Amygdala (tissue), 56 donors: Measurements from ENCODE around the gene PSTPIP1.
"Not testable (repeated sequence)": the region's sequence is repeated elsewhere in the genome, so short reads cannot be mapped to it uniquely, and the experiment has no call there.

ENCODE experiments used
- DNase-seq, 56 donors: peaks; one replicate each; lab custom pipeline; 2025; lab: John Stamatoyannopoulos, UW

Gene PSTPIP1

GRCh38 chr15:76994971-76995945 lies at the start of gene PSTPIP1:
Gene PSTPIP1, plus strand, starts transcription at chr15:76995126. Its CDS starts 448 bp downstream, at chr15:76995574.
- peak in 37 of 56 donors; percentile 15 to 79 (median 45) for DNase-seq

- no peak for DNase-seq
Observed at GRCh38 chr15:76945494-76946093, 49.3 kb upstream of the PSTPIP1 start.

- DNase-seq = no peak
Observed at GRCh38 chr15:76947454-76947853, 47.5 kb upstream of the PSTPIP1 start.

GRCh38 chr15:76951220-76951619 lies 43.7 kb upstream of the PSTPIP1 start:
- peak in 2 of 56 donors; percentile 10 to 16 for DNase-seq

GRCh38 chr15:76953913-76954312 lies 41.0 kb upstream of the PSTPIP1 start:
- DNase-seq = no peak

- DNase-seq = peak in 9 of 56 donors; percentile 11 to 50 (median 27)
Observed at GRCh38 chr15:76954744-76955143, 40.2 kb upstream of the PSTPIP1 start.

- no peak for DNase-seq
Observed at GRCh38 chr15:76961268-76962011, 33.5 kb upstream of the PSTPIP1 start.

- no peak for DNase-seq
Observed at GRCh38 chr15:76962337-76963013, 32.5 kb upstream of the PSTPIP1 start.

- DNase-seq = no peak
Observed at GRCh38 chr15:76963596-76963995, 31.3 kb upstream of the PSTPIP1 start.

GRCh38 chr15:76964157-76964556 lies 30.8 kb upstream of the PSTPIP1 start:
- DNase-seq = no peak

- DNase-seq = not testable (repeated sequence)
Observed at GRCh38 chr15:76966051-76966450, 28.9 kb upstream of the PSTPIP1 start.

GRCh38 chr15:76967067-76967466 lies 27.9 kb upstream of the PSTPIP1 start:
- no peak for DNase-seq

GRCh38 chr15:76968306-76968705 lies 26.6 kb upstream of the PSTPIP1 start:
- DNase-seq = no peak

- DNase-seq = peak in 1 of 56 donors; percentile 8
Observed at GRCh38 chr15:76972389-76973361, 22.3 kb upstream of the PSTPIP1 start.

- DNase-seq = peak in 25 of 56 donors; percentile 13 to 70 (median 41)
Observed at GRCh38 chr15:76973362-76973743, 21.6 kb upstream of the PSTPIP1 start.

- no peak for DNase-seq
Observed at GRCh38 chr15:76973906-76974305, 21.0 kb upstream of the PSTPIP1 start.

GRCh38 chr15:76974456-76975036 lies 20.4 kb upstream of the PSTPIP1 start:
- DNase-seq = peak in 2 of 56 donors; percentile 15 to 18

- no peak for DNase-seq
Observed at GRCh38 chr15:76976141-76976540, 18.8 kb upstream of the PSTPIP1 start.
